Measurements from ENCODE around the gene TROAP. TPM values are rescaled to one million over a fixed set of nuclear protein-coding genes. Genes with fewer than 3 reads are reported as not detected.

Gene TROAP
- total RNA-seq, 1 donor from 2014 or later: 58.3 TPM

DNA sequence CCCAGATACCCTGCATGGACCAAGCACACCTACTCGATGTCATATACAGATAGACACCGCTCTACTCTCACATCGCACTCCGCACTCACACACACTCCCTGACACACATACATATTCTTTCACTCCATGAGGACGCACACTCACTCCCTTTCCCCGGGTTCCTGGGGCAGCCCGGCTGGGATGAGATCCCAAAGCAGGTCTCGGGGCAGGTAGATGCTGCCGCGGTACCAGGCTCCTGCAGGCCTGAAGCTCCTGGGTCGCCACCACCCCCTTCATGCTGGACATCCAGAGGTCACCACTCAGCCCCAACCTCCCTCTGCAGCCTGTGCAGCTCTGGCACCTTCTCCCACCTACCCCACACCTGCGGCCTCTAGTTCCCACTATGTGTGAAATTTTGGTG is 11.6 kb downstream of the TROAP start:
- DNase-seq (ENCODE audit: low spot score): no peak
- no peaks in the 10 kb centered on the region for H3K9me3 Mint-ChIP-seq
- H3K27me3 Mint-ChIP-seq (ENCODE audit: low read depth): peaks cover 62% of the 10 kb centered on the region
- intact Hi-C loops (cut with micrococcal nuclease): loop anchor here (5.0 kb wide), 1 partner anchor 352 kb away; no protein-coding TSS in a partner anchor
- H3K27ac Mint-ChIP-seq: no peak overlapping the region
- H3K4me1 Mint-ChIP-seq (ENCODE audit: low read depth): peaks cover 17% of the 10 kb centered on the region
- H3K36me3 Mint-ChIP-seq (ENCODE audit: low read depth): peaks cover 26% of the 10 kb centered on the region
- H3K4me3 Mint-ChIP-seq (ENCODE audit: low read depth): no peak overlapping the region

DNA sequence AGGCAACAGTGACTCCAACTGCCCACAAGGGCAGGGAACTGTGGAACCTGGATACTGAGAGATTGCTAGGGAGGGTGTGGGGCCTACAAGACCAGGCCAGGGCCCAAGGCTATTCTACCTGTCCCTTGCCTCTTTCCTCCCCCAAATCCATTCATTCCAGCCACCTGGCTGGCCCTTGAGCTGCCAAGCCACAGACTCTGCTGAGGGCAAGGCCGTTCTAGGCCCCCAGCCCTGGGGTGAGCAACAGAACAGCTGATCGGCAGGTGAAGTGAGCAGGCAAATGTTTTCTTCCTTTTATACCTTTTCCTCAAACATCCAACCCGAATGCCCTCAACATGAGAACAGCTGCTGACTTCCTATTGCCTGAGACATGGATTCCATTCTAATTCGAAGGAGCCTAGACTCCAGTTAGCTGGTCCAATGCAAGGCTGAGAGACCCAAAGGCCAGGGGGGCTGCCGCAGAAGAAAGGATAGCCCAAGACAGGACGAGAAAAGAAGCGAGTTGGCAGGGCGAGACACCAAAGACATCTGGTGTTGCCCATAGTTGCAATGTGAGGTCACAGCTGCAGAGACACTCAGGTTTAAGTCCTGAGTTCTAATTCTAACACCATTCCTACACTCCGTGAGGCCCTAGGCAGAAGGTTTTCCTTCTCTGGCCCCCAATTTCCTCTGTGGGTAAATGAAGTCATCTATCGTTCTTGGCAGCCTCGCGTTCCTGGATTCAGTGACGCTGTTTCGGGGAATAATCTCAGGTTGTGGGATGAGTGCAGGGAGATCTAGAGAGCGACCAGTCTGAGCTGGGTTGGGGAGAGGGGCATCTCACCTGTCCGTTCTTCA is 12.3 kb downstream of the TROAP start:
- Mint-ChIP-seq H3K4me3 (ENCODE audit: low read depth) (no peak overlapping the region), H3K4me1 (ENCODE audit: low read depth) (peaks cover 17% of the 10 kb centered on the region), H3K36me3 (ENCODE audit: low read depth) (peaks cover 21% of the 10 kb centered on the region), H3K27ac (no peak overlapping the region), H3K9me3 (no peaks in the 10 kb centered on the region), H3K27me3 (ENCODE audit: low read depth) (peaks cover 68% of the 10 kb centered on the region)
- no peak for DNase-seq (ENCODE audit: low spot score)
- intact Hi-C loops (cut with micrococcal nuclease): loop anchor here (5.0 kb wide), 1 partner anchor 353 kb away; no protein-coding TSS in a partner anchor

DNA sequence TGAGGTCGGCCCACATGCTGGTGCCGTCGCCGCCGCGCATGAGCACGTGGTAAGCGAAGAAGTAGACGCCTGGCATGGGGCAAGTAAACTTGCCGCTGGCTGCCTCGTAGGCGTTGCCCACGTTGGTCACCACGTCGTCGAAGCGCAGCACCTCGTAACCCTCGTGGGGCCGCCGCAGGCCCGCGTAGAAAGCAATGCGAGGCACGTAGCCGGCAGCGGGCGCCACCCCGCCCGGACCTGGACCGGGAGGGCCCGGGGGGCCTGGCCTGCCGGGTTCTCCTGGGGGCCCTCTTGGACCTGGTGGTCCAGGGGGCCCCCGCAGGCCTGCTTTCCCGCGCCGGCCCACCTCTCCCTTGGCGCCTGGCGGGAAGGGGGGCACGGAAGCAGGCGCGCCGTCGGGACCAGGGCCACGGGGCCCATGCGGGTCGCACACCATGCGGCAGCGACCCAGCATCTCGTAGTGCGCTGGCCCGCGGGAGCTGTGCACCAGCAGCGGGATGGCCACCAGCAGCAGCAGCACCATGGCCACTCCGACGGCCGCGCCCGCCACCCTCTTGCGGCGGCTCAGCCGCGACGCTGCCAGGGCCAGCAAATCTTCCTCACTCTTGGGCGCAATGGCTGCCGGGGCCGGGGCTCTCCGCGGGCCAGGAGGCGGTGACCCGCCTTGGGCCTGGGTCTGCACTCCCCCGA is 13.0 kb downstream of the TROAP start:
- H3K9me3 Mint-ChIP-seq: no peaks in the 10 kb centered on the region
- no peak overlapping the region for H3K27ac Mint-ChIP-seq
- H3K4me1 Mint-ChIP-seq (ENCODE audit: low read depth): peaks cover 17% of the 10 kb centered on the region
- no peak overlapping the region for H3K4me3 Mint-ChIP-seq (ENCODE audit: low read depth)
- intact Hi-C loops (cut with micrococcal nuclease): loop anchor here (5.0 kb wide), 1 partner anchor 354 kb away; no protein-coding TSS in a partner anchor
- no peak for DNase-seq (ENCODE audit: low spot score)
- peaks cover 16% of the 10 kb centered on the region for H3K36me3 Mint-ChIP-seq (ENCODE audit: low read depth)
- H3K27me3 Mint-ChIP-seq (ENCODE audit: low read depth): peaks cover 76% of the 10 kb centered on the region

DNA sequence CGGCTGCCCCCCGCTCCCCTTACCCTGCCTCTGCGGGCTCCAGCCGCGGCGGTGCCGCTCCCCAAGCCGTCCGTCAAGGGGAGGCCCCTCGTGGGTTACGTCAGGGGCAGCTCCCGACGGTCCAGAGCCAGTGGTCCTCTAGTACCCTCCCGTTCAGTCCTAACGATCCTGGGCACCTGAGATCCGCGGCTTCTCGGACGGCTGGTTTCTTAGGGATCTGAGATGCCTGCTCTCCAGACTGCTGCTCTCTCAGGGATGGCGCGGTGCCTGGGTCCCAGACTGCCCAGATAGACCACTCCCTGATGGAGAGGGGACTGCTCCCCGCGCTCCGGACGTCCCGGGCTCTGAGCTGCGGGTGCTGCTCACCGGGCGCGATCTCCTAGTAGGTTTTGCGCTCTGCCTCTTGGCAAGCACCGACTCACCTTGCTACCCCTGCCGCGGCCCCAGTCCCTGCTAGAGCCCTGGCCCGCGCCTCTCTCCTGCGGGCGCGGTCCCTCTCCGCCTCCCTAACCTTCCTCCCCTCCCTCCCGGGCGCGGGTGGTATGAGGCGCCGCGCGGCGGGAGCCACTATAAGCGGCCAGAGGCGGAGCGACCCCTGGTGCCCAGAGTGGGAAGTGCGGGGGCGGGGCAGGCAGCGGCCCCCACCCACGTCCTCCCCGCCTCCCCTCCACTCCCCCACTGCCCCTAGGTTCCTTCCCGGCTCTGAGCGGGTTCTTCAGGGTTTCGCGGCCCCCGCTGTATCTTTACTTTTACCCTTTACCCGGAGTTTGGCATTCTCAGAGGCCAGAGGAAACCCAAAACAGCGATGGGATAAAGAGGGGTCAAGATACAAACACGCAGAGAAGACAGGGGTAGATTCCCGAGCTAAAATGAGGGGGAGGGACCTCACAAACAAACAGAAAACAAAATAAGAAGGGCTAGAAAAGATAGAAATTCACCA is 13.9 kb downstream of the TROAP start, which contains the start of gene C1QL4:
Gene C1QL4 (minus strand): TSS at position 544 of the 940 bp plus-strand sequence. CDS start 711 bp downstream, outside the sequence.
- intact Hi-C loops (cut with micrococcal nuclease): loop anchor here (5.0 kb wide), 1 partner anchor 355 kb away; no protein-coding TSS in a partner anchor
- Mint-ChIP-seq H3K9me3 (no peaks in the 10 kb centered on the region), H3K27me3 (ENCODE audit: low read depth) (peaks cover 78% of the 10 kb centered on the region), H3K4me1 (ENCODE audit: low read depth) (peaks cover 17% of the 10 kb centered on the region), H3K36me3 (ENCODE audit: low read depth) (peaks cover 8% of the 10 kb centered on the region), H3K27ac (no peak within 1 kb of the TSS), H3K4me3 (ENCODE audit: low read depth) (peak within 1 kb of the TSS; percentile 59)
- DNase-seq (ENCODE audit: low spot score): peak; percentile 82

DNA sequence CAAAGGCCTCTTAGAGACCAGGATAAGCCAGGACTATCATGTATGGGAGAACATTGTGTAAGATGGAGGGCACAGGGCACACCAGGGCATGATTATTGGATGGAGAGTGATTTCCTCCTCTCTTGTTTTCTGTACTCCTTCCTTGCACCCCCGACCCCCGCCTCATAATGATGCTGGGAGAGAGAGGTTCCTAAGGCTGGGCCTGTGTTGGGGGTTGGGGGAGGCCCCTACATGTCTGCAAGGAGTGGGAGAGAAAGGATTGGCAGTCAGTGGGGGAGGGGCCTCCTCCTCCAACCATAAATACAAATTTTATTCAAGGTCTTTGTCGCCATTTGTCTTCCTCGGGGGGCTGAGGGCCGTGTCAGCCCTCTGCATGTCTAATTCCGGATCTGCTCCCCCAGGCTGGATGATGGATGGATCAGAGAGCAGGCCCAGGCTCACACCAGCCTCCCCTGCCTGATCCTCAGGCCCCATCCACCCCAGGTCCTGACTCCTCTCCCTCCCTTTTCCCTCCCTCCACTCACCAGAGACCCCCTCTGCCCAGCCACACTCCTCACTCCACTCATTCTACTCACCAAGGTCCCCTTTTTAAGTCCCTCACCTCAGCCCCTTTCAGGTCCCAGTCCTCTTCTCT is 15.9 kb downstream of the TROAP start:
- intact Hi-C loops (cut with micrococcal nuclease): loop anchor here (2.0 to 5.0 kb wide), 2 partner anchors 248 to 357 kb away; no protein-coding TSS in a partner anchor
- Mint-ChIP-seq H3K36me3 (ENCODE audit: low read depth) (no peaks in the 10 kb centered on the region), H3K9me3 (no peaks in the 10 kb centered on the region), H3K27me3 (ENCODE audit: low read depth) (peaks cover 79% of the 10 kb centered on the region), H3K4me3 (ENCODE audit: low read depth) (no peak overlapping the region), H3K4me1 (ENCODE audit: low read depth) (peaks cover 23% of the 10 kb centered on the region), H3K27ac (no peak overlapping the region)
- no peak for DNase-seq (ENCODE audit: low spot score)

DNA sequence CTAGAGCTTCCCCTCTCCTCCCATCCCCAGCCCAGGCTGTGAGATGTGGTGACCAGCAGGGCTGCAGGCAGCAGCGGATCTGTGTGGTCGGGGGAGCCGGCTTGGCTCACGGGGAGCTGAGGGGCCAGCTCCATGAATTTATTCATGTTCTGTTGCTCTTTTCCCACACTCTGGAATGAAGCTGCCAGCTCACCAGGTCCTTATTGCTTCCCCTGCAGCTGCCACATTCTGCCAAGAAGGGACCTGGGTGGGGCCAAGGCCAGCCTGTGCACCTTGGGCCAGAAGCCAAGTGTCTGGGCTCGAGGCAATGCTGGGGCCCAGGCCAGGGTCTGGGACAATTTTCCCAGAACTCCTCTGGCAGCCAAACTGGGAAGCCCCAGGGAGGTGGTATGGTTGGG is 16.4 kb downstream of the TROAP start:
- no peaks in the 10 kb centered on the region for H3K9me3 Mint-ChIP-seq
- peaks cover 25% of the 10 kb centered on the region for H3K4me1 Mint-ChIP-seq (ENCODE audit: low read depth)
- no peak for DNase-seq (ENCODE audit: low spot score)
- no peak overlapping the region for H3K4me3 Mint-ChIP-seq (ENCODE audit: low read depth)
- peaks cover 80% of the 10 kb centered on the region for H3K27me3 Mint-ChIP-seq (ENCODE audit: low read depth)
- H3K36me3 Mint-ChIP-seq (ENCODE audit: low read depth): no peaks in the 10 kb centered on the region
- intact Hi-C loops (cut with micrococcal nuclease): loop anchor here (2.0 to 5.0 kb wide), 2 partner anchors 249 to 357 kb away; no protein-coding TSS in a partner anchor
- H3K27ac Mint-ChIP-seq: no peak overlapping the region

DNA sequence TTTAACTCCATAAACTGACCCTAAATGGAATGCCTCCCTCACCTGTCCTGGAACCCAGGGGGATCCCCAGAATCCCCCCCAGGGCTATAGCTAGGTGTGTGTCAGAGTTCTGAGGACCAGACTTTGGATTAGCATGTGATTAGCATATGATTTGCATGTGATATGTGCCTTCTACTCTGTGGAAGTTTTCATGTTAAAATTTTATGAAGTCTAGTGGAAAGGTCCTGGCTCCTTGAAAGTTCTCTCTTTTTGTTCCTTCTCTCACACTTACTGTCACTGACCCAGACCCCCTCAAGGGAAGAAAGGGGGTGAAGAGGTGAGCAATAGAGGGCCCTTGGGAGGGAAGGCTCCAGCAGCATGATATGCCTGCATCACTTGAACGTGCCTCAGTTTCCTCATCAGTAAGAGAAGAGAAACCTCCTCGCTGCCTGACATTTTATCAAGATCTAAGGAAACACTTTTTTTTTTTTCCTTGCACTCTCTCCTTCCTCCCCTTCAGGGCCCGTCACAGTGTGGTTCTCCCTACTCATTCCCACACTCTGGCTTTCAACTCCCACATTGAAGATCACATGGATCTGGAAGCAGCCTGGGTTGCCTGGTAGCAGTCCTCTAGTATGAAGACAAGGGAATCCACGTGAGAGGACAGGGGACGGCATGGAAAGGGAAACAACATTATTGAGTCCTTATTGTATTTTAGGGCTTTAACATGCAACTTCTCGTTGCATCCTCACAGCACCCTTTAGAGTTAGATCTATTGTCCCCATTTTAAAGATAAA is 17.2 kb downstream of the TROAP start:
- Mint-ChIP-seq H3K4me3 (ENCODE audit: low read depth) (no peak overlapping the region), H3K4me1 (ENCODE audit: low read depth) (peaks cover 25% of the 10 kb centered on the region), H3K27ac (no peak overlapping the region), H3K9me3 (no peaks in the 10 kb centered on the region), H3K36me3 (ENCODE audit: low read depth) (no peaks in the 10 kb centered on the region), H3K27me3 (ENCODE audit: low read depth) (peaks cover 75% of the 10 kb centered on the region)
- DNase-seq (ENCODE audit: low spot score): no peak
- intact Hi-C loops (cut with micrococcal nuclease): no loop called here

DNA sequence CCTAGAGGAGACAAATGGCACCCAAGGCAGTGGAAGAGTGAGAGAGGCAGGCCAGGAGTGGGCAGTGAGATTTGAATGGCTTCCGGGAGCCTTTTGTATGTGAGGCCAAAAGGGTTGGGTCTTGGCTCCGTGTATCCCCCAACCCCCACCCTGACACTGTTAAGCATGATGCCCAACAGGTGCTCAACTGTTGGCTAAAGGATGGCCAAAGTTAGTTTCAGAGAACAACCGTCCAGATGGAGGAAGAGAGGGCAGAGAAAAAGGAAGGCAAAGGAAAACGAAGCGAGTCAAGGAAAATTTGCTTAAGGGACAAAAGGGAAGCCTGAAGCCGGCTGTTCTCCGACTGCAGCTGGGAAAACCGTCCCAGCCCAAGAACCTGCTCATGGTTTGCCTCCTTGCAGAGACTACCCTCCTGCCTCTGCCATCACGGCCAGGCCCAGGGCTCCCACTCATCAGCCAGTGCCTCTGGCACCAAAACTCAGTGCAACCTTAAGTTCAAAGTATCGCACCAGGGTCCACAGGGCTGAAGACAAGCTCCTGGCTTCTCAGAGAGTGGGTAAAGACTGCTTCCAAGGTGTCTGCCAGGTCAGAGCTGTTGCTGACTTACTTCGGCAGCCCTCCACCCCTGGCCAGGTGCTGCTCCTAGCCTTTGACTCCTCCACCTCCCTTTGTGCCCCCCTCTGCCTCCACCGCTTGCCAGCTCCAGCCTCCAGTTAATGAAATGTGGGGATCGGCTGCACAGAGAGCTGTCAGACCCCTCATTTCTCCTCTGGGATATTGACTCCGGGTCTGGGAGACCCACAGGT is 18.1 kb downstream of the TROAP start:
- no peak for DNase-seq (ENCODE audit: low spot score)
- intact Hi-C loops (cut with micrococcal nuclease): no loop called here
- Mint-ChIP-seq H3K27me3 (ENCODE audit: low read depth) (peaks cover 76% of the 10 kb centered on the region), H3K36me3 (ENCODE audit: low read depth) (no peaks in the 10 kb centered on the region), H3K27ac (no peak overlapping the region), H3K4me1 (ENCODE audit: low read depth) (peaks cover 23% of the 10 kb centered on the region), H3K4me3 (ENCODE audit: low read depth) (no peak overlapping the region), H3K9me3 (no peaks in the 10 kb centered on the region)

DNA sequence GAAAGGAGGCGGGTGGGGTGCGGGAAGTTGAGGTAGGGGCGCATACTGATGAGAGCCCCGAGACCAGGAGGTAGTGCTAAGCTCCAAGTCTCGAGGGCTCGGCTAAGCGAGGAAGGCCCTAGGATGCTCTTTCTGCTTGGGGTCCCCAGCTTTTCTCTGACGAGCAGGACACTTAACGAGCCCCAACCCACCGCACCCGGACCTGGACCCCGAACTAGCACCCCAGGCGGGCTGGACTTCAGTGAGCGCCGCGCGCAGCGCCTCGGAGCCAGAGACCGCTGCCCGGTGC is 18.7 kb downstream of the TROAP start:
- Mint-ChIP-seq H3K36me3 (ENCODE audit: low read depth) (no peaks in the 10 kb centered on the region), H3K27ac (no peak overlapping the region), H3K4me1 (ENCODE audit: low read depth) (peaks cover 25% of the 10 kb centered on the region), H3K9me3 (no peaks in the 10 kb centered on the region), H3K27me3 (ENCODE audit: low read depth) (peaks cover 81% of the 10 kb centered on the region), H3K4me3 (ENCODE audit: low read depth) (no peak overlapping the region)
- DNase-seq (ENCODE audit: low spot score): no peak
- intact Hi-C loops (cut with micrococcal nuclease): loop anchor here (1.0 kb wide), 2 partner anchors 45 to 53 kb away; no protein-coding TSS in a partner anchor

DNA sequence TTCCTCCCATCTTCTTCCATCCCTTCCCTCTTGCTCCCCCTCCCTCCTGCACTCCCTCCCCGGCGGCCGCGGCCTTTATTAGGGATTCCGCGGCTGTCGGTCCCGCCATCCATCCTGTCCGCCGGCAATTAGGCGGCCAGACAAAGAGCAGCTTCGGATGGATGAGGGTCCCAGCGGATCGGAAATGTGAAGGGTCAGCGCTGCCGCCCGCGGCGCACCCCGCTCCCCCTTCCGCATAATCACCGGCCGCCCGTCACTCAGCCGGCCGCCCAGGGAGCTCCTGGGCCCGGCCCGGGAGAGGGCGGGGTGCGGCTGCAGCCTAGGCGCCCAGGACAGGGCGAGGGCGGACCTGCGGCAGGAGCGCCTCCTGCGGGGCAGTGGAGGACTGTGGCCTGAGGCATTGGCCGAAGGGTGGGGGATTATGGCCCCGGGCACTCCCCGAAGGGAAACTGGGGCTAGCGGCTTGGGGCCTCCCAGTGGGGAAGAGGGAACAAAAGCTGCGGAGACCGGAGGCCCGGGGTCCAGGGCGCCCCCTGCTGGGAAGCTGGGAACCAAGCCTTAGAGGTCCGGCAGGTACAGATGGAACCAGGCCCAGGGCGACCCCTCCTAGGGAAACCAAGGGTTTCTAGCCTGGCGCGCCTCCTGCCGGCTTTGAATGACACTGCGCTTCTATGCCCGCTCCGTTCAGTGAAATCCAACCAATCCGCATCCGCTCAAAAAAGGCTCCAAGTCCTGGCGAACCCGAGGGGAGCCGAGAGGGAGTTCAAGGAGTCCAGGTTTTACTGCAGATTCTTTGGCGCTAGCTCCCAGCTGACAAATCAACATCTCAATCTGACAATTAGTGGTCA is 19.2 kb downstream of the TROAP start:
- Mint-ChIP-seq H3K27ac (no peak overlapping the region), H3K4me1 (ENCODE audit: low read depth) (peaks cover 26% of the 10 kb centered on the region), H3K9me3 (no peaks in the 10 kb centered on the region), H3K4me3 (ENCODE audit: low read depth) (peak overlapping the region; percentile 37), H3K36me3 (ENCODE audit: low read depth) (no peaks in the 10 kb centered on the region), H3K27me3 (ENCODE audit: low read depth) (peaks cover 81% of the 10 kb centered on the region)
- intact Hi-C loops (cut with micrococcal nuclease): loop anchor here (1.0 kb wide), 2 partner anchors 46 to 54 kb away; no protein-coding TSS in a partner anchor
- peak; percentile 67 for DNase-seq (ENCODE audit: low spot score)

Data from activated T-helper 2 cell treated with anti-CD3 and anti-CD28 coated beads, Interferon-gamma antibody, Interleukin-2, Interleukin-4, amounts not matched to agents 10 μg/mL and 5 μg/mL and 100 μg/mL, durations not matched to agents 14 hours and 24 hours and 36 hours (primary cell).